HepG2 (cell line): Measurements from ENCODE around the gene IRX4. TPM values are rescaled to one million over a fixed set of nuclear protein-coding genes. Genes with fewer than 3 reads are reported as not detected.

Experiments used
- ATAC-seq: fragments of 200-7000 bp; cut with Tn5 transposase; 3 replicates; pipeline ENCODE4 v1.9.1; 2020; ENCODE audit warnings: mild to moderate bottlenecking, moderate library complexity
- BruUV-seq: library from RNA; stranded (reverse); fragments of 400-500 nt; replicated peaks from 2 replicates; lab custom pipeline; 2021; lab: Mats Ljungman, UMichigan
- CTCF ChIA-PET: fragments of 300-600 bp; formaldehyde crosslinking; extraction: SDS; loops from one replicate; lab custom pipeline; 2021; ENCODE audit warnings: low total read pairs, inconsistent platforms, low intra/inter-chr PET ratio; lab: Yijun Ruan, JAX
- POLR2A ChIA-PET: fragments of 350-600 bp; sonication (Branson Sonifier 250); formaldehyde crosslinking; loops from one replicate; lab custom pipeline; 2020; ENCODE audit warnings: antibody characterized with exemption, inconsistent platforms; lab: Yijun Ruan, JAX
- DNase-seq: peaks from one replicate; pipeline ENCODE4 v3.0.0-alpha.2; 2015; ENCODE audit warnings: low spot score
- FAIRE-seq: peaks from 3 replicates; lab custom pipeline; 2011; peaks lifted over from hg19 to GRCh38; lab: Jason Lieb, UNC
- H2AFZ ChIP-seq: one replicate; pipeline ENCODE4 v1.6.1; 2011; ENCODE audit warnings: low read length, inconsistent platforms
- H3K27ac ChIP-seq: fragments of 300-600 bp; 3 replicates; pipeline ENCODE4 v1.8.0; 2011; ENCODE audit warnings: mixed run types, mild to moderate bottlenecking, mixed read lengths, low read length, inconsistent platforms; ENCODE audit not compliant: insufficient read depth; ENCODE audit errors: extremely low read length
- H3K27me3 ChIP-seq, 2 experiments: fragments of 200-600 bp in 1 of 2; 2 replicates in 1 of 2; 3 replicates in 1 of 2; pipeline versions ENCODE4 v1.6.0 to v1.8.0; 2011; ENCODE audit warnings: low read length in 2 of 2, mild to moderate bottlenecking in 2 of 2, moderate library complexity in 2 of 2, inconsistent platforms in 1 of 2; ENCODE audit not compliant: insufficient read depth in 2 of 2, control insufficient read depth in 1 of 2
- H3K36me3 ChIP-seq, 2 experiments: fragments of 200-600 bp in 1 of 2; replicated peaks in 1 of 2; 2 replicates in 1 of 2; 3 replicates in 1 of 2; pipeline versions ENCODE4 v1.5.1 to v1.8.0; 2011; ENCODE audit warnings: low read length in 2 of 2, inconsistent platforms in 1 of 2; ENCODE audit not compliant: insufficient read depth in 2 of 2, control insufficient read depth in 1 of 2
- H3K4me1 ChIP-seq: 2 replicates; pipeline ENCODE4 v1.5.1; 2012; ENCODE audit warnings: low read length, inconsistent platforms; ENCODE audit not compliant: insufficient read depth
- H3K4me2 ChIP-seq: 2 replicates; pipeline ENCODE4 v1.6.0; 2011; ENCODE audit warnings: low read depth, low read length, inconsistent platforms
- H3K4me3 ChIP-seq, 3 experiments: fragments of 200-600 bp in 1 of 3; sonication (generic), shearing (Covaris generic) in 1 of 3; replicated peaks in 1 of 3; 2 replicates each; pipeline ENCODE4 v1.5.1; 2011 to 2016; ENCODE audit warnings: low read length in 3 of 3, inconsistent platforms in 2 of 3, low read depth in 2 of 3, mild to moderate bottlenecking in 2 of 3, control low read depth in 1 of 3, mixed read lengths in 1 of 3; ENCODE audit not compliant: insufficient read depth in 1 of 3
- H3K79me2 ChIP-seq: one replicate; pipeline ENCODE4 v1.6.1; 2011; ENCODE audit warnings: low read length, inconsistent platforms; ENCODE audit not compliant: insufficient read depth
- H3K9ac ChIP-seq: 2 replicates; pipeline ENCODE4 v1.6.0; 2011; ENCODE audit warnings: mild to moderate bottlenecking, low read depth, low read length, inconsistent platforms; ENCODE audit not compliant: insufficient read depth
- H3K9me3 ChIP-seq: 2 replicates; pipeline ENCODE4 v1.5.1; 2012; ENCODE audit warnings: mild to moderate bottlenecking, low read length
- H4K20me1 ChIP-seq: 2 replicates; pipeline ENCODE4 v1.6.0; 2011; ENCODE audit warnings: inconsistent platforms, mild to moderate bottlenecking, low read length, moderate library complexity; ENCODE audit not compliant: insufficient read depth
- ARNT ChIP-seq: fragments of 450-650 bp; IDR thresholded peaks from 2 replicates; pipeline ENCODE4 v1.6.1; 2017
- ATRX ChIP-seq: sonication (generic); formaldehyde crosslinking; IDR thresholded peaks from 2 replicates; pipeline ENCODE4 v1.4.0; 2020; ENCODE audit warnings: missing genetic modification reagents, borderline replicate concordance
- DMAP1 ChIP-seq: IDR thresholded peaks from 2 replicates; pipeline ENCODE4 v1.6.1; 2016
- GABPB1 ChIP-seq: IDR thresholded peaks from 2 replicates; pipeline ENCODE4 v1.6.1; 2016; ENCODE audit warnings: mild to moderate bottlenecking, missing genetic modification reagents, moderate library complexity, missing compliant biosample characterization
- NCOA2 ChIP-seq: sonication (generic); formaldehyde crosslinking; IDR thresholded peaks from 2 replicates; pipeline ENCODE4 v1.8.0; 2022; ENCODE audit warnings: inconsistent platforms
- RFX5 ChIP-seq: IDR thresholded peaks from 2 replicates; pipeline ENCODE4 v1.6.1; 2011; ENCODE audit warnings: low read depth, low read length, improper control_type of control experiment
- ZFP36 ChIP-seq: fragments of 150-350 bp; IDR thresholded peaks from 2 replicates; pipeline ENCODE4 v1.6.1; 2018; ENCODE audit warnings: borderline replicate concordance, low read length, low read depth; ENCODE audit not compliant: partially characterized antibody
- ZNF232 ChIP-seq: sonication (generic); formaldehyde crosslinking; IDR thresholded peaks from 2 replicates; pipeline ENCODE4 v1.4.0; 2020; ENCODE audit warnings: missing genetic modification reagents, borderline replicate concordance
- ZNF597 ChIP-seq: sonication (generic); formaldehyde crosslinking; IDR thresholded peaks from 2 replicates; pipeline ENCODE4 v1.5.0; 2020; ENCODE audit warnings: missing genetic modification reagents
- ZNF639 ChIP-seq: conservative IDR thresholded peaks from 2 replicates; pipeline ENCODE4 v1.6.1; 2018; ENCODE audit warnings: missing genetic modification reagents
- ZNF674 ChIP-seq: sonication (generic); formaldehyde crosslinking; IDR thresholded peaks from 2 replicates; pipeline ENCODE4 v1.5.0; 2020; ENCODE audit warnings: low read depth, mild to moderate bottlenecking, missing genetic modification reagents
- ZSCAN30 ChIP-seq: sonication (generic); formaldehyde crosslinking; IDR thresholded peaks from 2 replicates; pipeline ENCODE4 v1.5.0; 2020; ENCODE audit warnings: mild to moderate bottlenecking, missing genetic modification reagents
- WGBS: methylation state at CpG from one replicate; pipeline ENCODE4 v1.1.6; 2017; ENCODE audit warnings: low lambda C conversion rate; 5-methylcytosine and 5-hydroxymethylcytosine counted together
- in situ Hi-C: cut with HindIII; loops from 2 replicates; pipeline ENCODE4 v1.10.0; 2017; ENCODE audit warnings: low pct_unique_long_range_greater_than_20kb; ENCODE audit not compliant: extremely low pct_ligation_motif_present
- intact Hi-C: fragments of 100-400 bp; cut with micrococcal nuclease; formaldehyde crosslinking; loops from one replicate; pipeline ENCODE4 v1.10.0; 2022; ENCODE audit not compliant: unreplicated experiment
- polyA plus RNA-seq, 8 experiments: library from polyadenylated mRNA; depleted of rRNA in 3 of 8; stranded (reverse) in 7 of 8; unstranded in 1 of 8; fragments of >200 nt; fragmentation: Illumina TruSeq in 4 of 8; extraction: Trizol in 4 of 8; gene quantifications; 2 replicates each; pipeline versions ENCODE4 v1.2.1 to v1.2.3, GENCODE V29; 2011 to 2016; ENCODE audit warnings: low read depth in 4 of 8, missing spikeins in 1 of 8, mixed read lengths in 1 of 8; ENCODE audit not compliant: insufficient read depth in 1 of 8
- total RNA-seq, 5 experiments: library from RNA; depleted of rRNA; stranded (reverse); fragments of >200 nt; fragmentation: Illumina TruSeq; extraction: Trizol; gene quantifications; 2 replicates each; pipeline ENCODE4 v1.2.3, GENCODE V29; 2016; ENCODE audit warnings: low read depth in 1 of 5

The IRX4 gene
- total and polyA plus RNA-seq, 2 of the 13 experiments (the other 11 are each of a cell fraction or from before 2014, with no cell fraction given): not detected

GRCh38 chr5:1917830-1918487, 35.2 kb upstream of the IRX4 start:
- CTCF ChIA-PET: no interaction called here

More at GRCh38 chr5:1917830-1918487, 35.2 kb upstream of the IRX4 start:
- FAIRE-seq (no peak), ATAC-seq (no peak), DNase-seq (no peak)
- in situ Hi-C loops: no loop called here
- Histone ChIP-seq H3K79me2 (no peaks in the 10 kb centered on the region), H3K4me3 (no peak overlapping the region), H3K9me3 (no peaks in the 10 kb centered on the region), H4K20me1 (no peaks in the 10 kb centered on the region), H3K4me2 (no peak overlapping the region), H2AFZ (no peak overlapping the region), H3K36me3 (no peaks in the 10 kb centered on the region), H3K9ac (no peak overlapping the region), H3K4me1 (no peaks in the 10 kb centered on the region), H3K27ac (no peak overlapping the region), H3K27me3 (peaks cover 11 to 55% of the 10 kb centered on the region in 2 experiments; a peak in 4 of 5 replicates)
- POLR2A ChIA-PET: no interaction called here
- BruUV-seq: no TSS peak
- TF ChIP-seq ZNF639 (CRISPR knock-in tag) (no peak), NCOA2 (no peak), ATRX (CRISPR knock-in tag) (no peak), ZNF232 (CRISPR knock-in tag) (no peak), GABPB1 (no peak), ZFP36 (no peak), DMAP1 (CRISPR knock-in tag) (no peak), ZNF674 (no peak), ARNT (no peak), ZNF597 (CRISPR knock-in tag) (no peak), RFX5 (no peak), ZSCAN30 (CRISPR knock-in tag) (no peak)
- intact Hi-C loops: no loop called here
- WGBS: 7% methylated on average over 11 of the region's 13 CpGs
